Fibroblast of skin of scalp (primary cell): ENCODE data around the gene SULT1A3.
"Not testable (repeated sequence)": the region's sequence is repeated elsewhere in the genome, so short reads cannot be mapped to it uniquely, and the experiment has no call there.

ENCODE experiments used
- DNase-seq: peaks from one replicate; pipeline ENCODE4 v3.0.0-alpha.2; 2013

SULT1A3 gene

GRCh38 chr16:30186782-30187555 is 12.1 kb upstream of the SULT1A3 start:
- peak; percentile 29 for DNase-seq

DNA sequence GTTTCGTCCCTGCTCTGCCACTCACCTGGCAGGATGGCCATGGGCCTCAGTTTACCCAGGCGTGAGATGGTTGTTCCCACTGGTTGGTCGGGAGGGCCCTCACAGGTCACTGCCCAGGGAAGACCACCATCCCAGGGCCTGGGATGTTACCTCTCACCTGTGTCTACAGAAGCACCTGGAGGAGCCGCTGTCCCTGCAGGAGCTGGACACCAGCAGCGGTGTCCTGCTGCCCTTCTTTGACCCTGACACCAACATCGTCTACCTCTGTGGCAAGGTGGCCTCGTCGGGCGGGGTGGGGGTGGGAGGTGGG is 11.5 kb upstream of the SULT1A3 start:
- no peak for DNase-seq

GRCh38 chr16:30187971-30188561 is 11.0 kb upstream of the SULT1A3 start:
- DNase-seq, result no peak

- DNase-seq, result not testable (repeated sequence)
Measured at GRCh38 chr16:30191158-30191557, 7.9 kb upstream of the SULT1A3 start.

DNA sequence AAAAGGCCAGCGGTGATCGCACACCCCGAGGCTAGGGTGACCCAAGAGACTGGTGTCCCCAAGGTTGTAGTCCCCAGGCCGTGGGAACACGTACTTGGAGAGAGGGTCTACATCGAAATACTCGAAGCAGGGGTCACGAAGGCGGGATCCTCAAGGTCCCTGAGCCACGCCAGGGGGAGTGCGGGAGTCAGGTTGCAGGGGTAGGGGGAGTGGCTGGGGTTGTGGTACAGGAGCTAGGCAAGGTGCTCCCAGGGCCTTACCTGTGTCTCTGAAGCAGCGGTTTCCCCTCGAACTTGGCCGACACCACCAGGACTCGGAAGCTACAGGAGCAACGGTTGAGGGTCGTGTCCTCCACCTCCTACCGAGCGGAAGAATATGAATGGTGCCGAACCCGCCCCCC is 6.0 kb upstream of the SULT1A3 start:
- not testable (repeated sequence) for DNase-seq

DNA sequence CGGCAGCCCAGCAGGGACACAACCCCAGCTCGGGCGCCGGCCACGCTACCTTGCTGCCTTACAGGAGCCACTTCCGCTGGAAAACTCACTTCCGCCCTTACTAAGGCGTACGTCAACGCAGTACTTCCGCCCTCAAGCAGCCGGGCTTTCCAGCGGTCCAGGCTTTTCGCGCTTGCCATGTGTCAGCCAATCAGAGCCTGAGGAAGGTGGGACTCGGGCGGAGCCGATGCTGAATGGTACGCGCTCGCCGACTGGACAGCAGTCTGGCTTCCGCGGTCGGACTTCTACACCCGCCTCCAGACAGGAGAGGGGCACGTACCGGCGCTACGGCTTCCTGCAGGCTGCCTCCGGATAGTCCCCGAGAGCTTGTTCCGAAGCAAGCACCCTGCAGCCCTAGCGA is 5.4 kb upstream of the SULT1A3 start, which contains the start of the genes BOLA2B and SLX1A:
BOLA2B (minus strand) TSS at position 52 of the 400 bp plus-strand sequence. CDS start 71 bp downstream, outside the sequence.
SLX1A (plus strand) TSS at position 261 of the 400 bp plus-strand sequence. CDS start 210 bp downstream, outside the sequence.
- DNase-seq, result not testable (repeated sequence)

GRCh38 chr16:30194172-30194925 is 4.7 kb upstream of the SULT1A3 start:
- not testable (repeated sequence) for DNase-seq

DNA sequence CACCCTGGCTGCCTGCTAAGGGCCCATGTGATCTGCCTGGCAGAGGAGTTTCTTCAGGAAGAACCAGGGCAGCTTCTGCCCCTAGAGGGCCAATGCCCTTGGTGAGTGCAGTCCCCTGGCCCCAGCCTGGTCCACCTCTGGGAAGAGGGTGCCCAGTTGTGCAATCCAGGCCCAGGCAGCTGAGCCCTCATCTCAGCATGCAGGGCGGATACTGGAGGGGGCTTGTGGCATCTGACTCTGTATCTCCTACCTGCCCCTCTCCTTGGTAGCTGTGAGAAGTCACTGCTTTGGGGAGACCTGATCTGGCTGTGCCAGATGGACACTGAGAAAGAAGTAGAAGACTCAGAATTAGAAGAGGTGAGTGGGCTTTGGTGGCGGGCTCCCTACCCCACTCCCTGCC is 2.1 kb upstream of the SULT1A3 start:
- not testable (repeated sequence) for DNase-seq

- DNase-seq, result not testable (repeated sequence)
Measured at GRCh38 chr16:30199608-30200343, 721 bp downstream of the SULT1A3 start.

DNA sequence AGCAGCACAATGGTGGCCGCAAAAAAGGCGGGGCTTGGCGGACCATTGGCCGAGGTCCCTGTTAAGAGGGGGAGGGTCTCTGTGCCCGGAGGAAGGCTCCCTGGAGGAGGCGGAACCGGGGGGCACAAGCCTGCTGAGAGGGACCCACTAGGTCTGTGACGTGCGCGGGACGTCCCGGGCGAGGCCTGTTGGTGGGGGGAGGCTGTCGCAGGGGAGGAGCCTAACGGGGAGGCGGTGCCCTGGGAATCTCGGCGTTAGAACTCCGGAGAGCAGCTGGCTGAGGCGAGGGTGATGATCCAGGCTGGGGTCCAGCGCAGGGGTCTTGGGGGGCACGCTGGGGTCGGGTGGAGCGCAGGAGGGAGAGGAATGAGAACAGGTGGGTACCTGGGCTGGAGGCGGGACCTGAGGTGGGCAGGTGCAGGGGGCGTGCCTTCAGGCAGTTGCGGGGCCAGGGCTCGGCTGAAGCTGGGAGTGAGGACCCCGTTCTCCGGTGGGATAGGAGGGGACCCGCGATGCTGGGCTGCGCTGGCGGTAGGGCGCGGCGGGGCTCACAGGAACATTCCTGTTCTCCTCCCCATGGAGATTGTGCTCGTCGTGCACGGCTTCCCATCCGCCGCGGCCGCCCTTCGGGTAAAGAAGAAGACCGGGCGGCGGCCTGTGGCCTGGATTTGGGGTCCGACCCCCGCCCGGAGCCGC is 6.6 kb downstream of the SULT1A3 start:
- not testable (repeated sequence) for DNase-seq

GRCh38 chr16:30206252-30206651 is 7.2 kb downstream of the SULT1A3 start:
- DNase-seq, result not testable (repeated sequence)

DNA sequence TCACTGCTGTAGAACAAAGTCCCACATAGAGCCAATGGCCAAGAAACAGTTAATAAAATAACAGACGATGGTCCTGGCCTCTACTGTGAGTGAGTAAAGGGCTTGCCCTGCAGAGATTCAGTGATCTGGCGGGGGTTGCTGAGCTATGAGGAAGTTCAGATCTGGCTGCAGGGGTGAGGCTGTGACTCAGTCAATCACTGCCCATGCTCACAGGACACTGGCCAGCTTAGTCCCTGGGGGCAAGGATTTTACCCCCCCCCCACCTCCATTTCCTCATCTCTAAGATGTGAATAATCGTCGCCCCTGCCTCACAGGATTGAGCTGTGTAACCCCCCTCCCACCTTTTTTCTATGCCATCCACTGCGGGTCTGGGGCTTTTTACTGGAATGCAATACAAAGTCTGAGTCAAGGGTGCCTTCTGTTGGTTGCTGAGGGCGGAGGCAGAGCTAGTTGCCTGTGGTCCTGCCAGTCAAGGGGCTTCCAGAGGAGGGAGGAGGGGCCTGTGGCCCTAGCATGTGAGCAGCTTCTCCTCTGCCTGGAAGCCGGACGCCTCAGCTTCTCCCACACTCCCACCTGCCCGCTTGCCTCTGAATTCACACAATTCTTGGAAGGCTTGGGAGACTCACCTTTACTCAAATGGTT is 8.1 kb downstream of the SULT1A3 start:
- not testable (repeated sequence) for DNase-seq

- not testable (repeated sequence) for DNase-seq
Measured at GRCh38 chr16:30209032-30209431, 10.0 kb downstream of the SULT1A3 start.

DNA sequence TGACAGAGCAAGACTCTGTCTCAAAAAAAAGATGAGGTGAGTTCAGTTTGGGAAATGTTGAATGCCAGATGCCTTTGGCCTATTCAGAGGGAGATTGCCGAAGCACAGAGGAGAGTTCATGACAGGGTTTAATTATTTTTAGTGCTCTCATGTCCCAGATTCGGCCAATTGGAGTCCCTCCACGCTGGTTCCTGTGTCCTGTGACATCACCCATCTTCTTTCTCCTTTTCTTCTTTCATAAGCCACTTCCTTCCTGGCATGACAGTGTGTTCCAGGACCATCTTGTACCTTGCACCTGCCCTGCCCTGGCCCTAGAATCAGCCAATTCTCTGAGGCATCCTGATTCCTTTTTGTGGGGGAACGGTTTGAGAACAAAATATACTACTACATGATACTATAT is 12.4 kb downstream of the SULT1A3 start:
- DNase-seq, result not testable (repeated sequence)

- DNase-seq, result not testable (repeated sequence)
Measured at GRCh38 chr16:30217082-30217481, 18.0 kb downstream of the SULT1A3 start.

- not testable (repeated sequence) for DNase-seq
Measured at GRCh38 chr16:30248379-30248778, 49.3 kb downstream of the SULT1A3 start, which contains the start of gene NPIPB13. Gene NPIPB13, minus strand, starts transcription at chr16:30248479. Its CDS starts 2,906 bp downstream, at chr16:30245573.
